22Rv1 (cell line): ENCODE data around the gene TMX3.

Experiments used
- H3K27ac ChIP-seq: fragments of 450-650 bp; 2 replicates; pipeline ENCODE4 v1.5.1; 2017
- ZFX ChIP-seq: fragments of 450-650 bp; IDR thresholded peaks from 2 replicates; pipeline ENCODE4 v1.6.1; 2017; ENCODE audit warnings: antibody characterized with exemption, borderline replicate concordance
- TF ChIP-seq, protein P1 (sequence below): fragments of 450-650 bp; IDR thresholded peaks from 2 replicates; pipeline ENCODE4 v1.5.1; 2017; ENCODE audit warnings: mild to moderate bottlenecking

TMX3 gene

DNA sequence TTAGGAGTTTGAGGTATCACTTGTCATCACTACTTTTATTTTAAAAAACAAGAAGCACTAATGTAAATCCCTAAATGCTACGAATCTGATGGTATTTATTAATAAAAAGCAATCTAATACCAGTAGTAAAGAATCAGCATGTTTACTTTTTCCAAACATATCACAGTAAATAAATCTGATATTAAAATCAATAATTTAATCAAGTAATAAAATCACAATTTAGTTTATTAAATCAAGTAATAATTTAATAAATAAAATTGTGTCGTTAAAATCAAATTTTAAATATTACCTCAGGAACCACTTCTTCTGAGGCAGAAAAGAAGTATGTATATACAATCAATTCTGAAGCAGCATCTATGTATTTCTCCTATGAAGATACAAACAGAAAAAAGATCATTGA lies 18.0 kb downstream of the TMX3 start:
- TF ChIP-seq ZFX, result no peak
- TF ChIP-seq, protein P1, sequence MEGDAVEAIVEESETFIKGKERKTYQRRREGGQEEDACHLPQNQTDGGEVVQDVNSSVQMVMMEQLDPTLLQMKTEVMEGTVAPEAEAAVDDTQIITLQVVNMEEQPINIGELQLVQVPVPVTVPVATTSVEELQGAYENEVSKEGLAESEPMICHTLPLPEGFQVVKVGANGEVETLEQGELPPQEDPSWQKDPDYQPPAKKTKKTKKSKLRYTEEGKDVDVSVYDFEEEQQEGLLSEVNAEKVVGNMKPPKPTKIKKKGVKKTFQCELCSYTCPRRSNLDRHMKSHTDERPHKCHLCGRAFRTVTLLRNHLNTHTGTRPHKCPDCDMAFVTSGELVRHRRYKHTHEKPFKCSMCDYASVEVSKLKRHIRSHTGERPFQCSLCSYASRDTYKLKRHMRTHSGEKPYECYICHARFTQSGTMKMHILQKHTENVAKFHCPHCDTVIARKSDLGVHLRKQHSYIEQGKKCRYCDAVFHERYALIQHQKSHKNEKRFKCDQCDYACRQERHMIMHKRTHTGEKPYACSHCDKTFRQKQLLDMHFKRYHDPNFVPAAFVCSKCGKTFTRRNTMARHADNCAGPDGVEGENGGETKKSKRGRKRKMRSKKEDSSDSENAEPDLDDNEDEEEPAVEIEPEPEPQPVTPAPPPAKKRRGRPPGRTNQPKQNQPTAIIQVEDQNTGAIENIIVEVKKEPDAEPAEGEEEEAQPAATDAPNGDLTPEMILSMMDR, result no peak

DNA sequence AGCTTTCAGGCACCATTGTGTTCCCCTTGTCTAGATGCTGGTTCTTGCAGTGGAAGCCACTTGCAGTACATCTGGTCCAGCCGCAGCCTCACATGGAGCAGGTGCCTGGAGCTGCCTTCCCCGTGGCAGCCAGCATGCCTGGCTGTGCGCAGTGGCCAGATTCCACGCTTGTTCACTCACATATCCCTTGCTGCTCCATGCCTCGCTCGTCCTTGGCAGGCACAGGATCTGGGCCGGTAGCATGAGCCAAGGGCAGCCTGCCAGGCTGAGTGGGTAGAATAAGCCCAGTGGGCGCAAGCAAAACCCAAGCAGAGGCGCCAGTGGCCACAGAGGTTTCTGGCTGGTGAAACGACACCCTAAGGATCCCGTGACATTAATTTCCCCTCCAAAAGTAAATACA lies 20.6 kb downstream of the TMX3 start:
- TF ChIP-seq, protein P1, result no peak
- TF ChIP-seq ZFX, result no peak
- no peak overlapping the region for H3K27ac ChIP-seq

More for the DNA sequence above, 18.0 kb downstream of the TMX3 start:
- H3K27ac ChIP-seq, result no peak overlapping the region

DNA sequence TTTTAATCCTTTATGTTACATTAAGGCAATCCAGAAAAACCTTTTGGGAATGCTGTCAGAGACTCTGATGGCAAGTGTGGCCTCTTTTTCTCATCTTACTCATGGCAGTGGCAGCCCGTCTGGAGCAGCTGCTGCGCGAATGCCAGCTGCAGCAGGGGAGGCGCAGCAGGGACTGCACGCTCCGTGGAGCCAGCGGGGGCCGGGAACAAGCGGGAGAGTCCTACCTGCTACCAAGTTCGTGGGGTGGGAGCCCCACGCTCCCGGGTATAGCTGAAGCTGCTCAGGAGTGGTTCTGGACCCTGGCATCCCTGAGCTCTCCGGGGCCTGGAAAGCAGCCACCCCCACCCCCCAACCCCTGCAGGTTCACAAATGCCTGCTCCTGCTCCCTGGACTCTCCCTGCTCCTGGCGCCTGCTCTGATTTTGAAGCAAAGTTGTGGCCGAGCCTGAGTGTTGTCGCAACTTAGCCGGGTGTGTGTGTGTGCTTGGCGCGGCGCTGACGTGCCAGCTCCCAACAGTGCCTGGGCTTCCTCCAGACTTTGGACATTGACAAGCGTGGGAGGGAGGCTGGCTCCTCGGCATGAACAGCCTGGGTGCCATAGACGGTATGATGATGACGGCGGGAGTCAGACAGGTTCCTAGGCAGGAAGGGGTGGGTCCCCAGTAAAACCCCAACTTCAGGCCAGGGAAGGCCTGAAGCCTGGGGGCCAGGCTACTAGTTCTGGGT lies 21.7 kb downstream of the TMX3 start:
- no peak for TF ChIP-seq ZFX
- TF ChIP-seq, protein P1, result no peak
- no peak overlapping the region for H3K27ac ChIP-seq

DNA sequence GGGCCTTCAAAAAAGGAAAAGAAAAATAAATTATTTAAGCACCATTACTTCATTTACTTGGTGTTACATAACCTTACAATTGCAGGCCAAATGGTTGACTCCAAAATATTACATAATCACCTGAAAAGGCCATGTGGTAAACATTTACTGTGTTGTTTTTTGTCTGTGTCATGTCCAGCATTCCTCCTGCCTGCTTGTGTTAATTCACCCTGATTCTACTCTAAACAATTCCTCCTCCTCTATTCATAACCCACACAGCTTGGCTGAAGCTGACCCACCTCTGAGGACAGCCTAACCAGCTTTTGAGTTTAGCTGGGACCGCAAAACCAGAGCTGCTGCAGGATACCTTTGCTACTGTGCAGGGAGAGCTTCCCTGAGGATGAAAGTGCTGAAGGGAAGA lies 35.4 kb downstream of the TMX3 start:
- no peak for TF ChIP-seq ZFX
- TF ChIP-seq, protein P1, result no peak
- no peak overlapping the region for H3K27ac ChIP-seq

DNA sequence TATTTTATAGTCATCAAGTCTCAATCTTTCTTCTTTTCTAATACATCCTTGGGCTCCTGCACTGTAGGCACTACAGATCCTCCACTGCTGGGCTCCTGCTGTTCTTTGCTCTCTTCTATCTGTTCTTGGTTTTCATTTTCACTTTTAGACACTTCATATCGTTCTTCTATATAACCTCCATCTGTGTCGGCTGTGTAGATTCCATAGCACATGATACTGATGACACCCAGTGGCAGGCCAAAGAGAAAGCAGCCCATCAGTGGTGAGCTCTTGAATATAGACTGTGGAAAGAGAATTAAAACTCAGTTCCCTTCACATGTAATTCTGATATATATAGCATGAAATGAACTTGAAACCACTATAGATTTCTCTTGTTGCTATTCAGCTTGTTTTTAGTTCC lies 38.0 kb downstream of the TMX3 start:
- no peak overlapping the region for H3K27ac ChIP-seq
- TF ChIP-seq ZFX, result no peak
- TF ChIP-seq, protein P1, result peak; percentile 21; the same call in 1 of the 2 replicates

DNA sequence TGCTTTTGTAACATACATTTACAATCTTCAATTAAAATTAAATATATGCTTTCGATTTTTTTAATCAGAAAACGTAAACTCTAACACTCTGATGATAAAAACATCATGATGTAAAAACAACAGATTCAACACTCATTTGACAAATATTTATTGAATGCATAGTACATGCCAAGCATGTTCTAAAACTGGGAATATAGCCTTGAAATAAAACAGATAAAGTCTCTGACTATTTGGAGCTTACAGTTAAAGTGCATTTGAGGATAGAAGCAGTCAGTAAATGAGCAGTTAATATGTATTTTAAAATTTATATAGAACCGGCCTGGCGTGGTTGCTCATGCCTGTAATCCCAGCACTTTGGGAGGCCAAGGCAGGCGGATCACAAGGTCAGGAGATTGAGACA lies 47.8 kb downstream of the TMX3 start:
- H3K27ac ChIP-seq, result no peak overlapping the region
- TF ChIP-seq, protein P1, result no peak

DNA sequence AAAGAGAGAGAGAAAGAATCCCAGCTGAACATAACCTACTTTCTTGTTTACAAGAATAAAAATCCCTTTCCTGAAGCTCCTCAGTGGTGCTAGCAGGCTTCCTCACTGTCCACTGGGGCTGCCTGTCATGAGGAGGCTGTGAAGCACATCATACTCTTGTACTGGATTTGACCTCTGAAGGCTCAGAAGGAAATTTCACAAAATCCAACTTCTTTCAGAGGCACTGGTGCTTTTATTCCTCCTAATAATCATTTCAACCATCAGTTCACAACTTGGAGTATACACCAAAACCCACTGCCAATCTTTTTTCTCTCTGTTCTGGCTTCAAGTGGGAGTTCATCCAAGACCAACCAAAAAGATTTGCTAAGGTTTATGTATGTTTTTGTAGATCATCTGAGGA lies 48.5 kb downstream of the TMX3 start:
- TF ChIP-seq ZFX, result no peak
- TF ChIP-seq, protein P1, result no peak
- H3K27ac ChIP-seq, result no peak overlapping the region
